Measurements from ENCODE around the gene WIPF2.

The WIPF2 gene

GRCh38 chr17:40330850-40331470, 111.9 kb downstream of the WIPF2 start:
- Histone ChIP-seq H3K9ac (no peak overlapping the region), H2AFZ (ENCODE audit: low read depth) (no peak overlapping the region), H3K4me1 (ENCODE audit: low read depth, poor library complexity, severe bottlenecking) (peaks cover 84% of the 10 kb centered on the region), H3K4me3 (IDR thresholded peaks at IDR 0.05; ENCODE audit: insufficient read depth, low read depth, low read length) (no peak overlapping the region), H3K79me2 (ENCODE audit: insufficient read depth, low read depth) (peaks cover 100% of the 10 kb centered on the region), H3K27me3 (ENCODE audit: insufficient read depth, low read depth) (no peaks in the 10 kb centered on the region), H4K20me1 (ENCODE audit: insufficient read depth) (peaks cover 24% of the 10 kb centered on the region; the same call in 1 of the 2 replicates), H3K4me2 (peak overlapping the region; percentile 48; the same call in 1 of the 2 replicates), H3K36me3 (ENCODE audit: insufficient read depth) (no peaks in the 10 kb centered on the region), H3K27ac (no peak overlapping the region)
- TF ChIP-seq, protein P1, sequence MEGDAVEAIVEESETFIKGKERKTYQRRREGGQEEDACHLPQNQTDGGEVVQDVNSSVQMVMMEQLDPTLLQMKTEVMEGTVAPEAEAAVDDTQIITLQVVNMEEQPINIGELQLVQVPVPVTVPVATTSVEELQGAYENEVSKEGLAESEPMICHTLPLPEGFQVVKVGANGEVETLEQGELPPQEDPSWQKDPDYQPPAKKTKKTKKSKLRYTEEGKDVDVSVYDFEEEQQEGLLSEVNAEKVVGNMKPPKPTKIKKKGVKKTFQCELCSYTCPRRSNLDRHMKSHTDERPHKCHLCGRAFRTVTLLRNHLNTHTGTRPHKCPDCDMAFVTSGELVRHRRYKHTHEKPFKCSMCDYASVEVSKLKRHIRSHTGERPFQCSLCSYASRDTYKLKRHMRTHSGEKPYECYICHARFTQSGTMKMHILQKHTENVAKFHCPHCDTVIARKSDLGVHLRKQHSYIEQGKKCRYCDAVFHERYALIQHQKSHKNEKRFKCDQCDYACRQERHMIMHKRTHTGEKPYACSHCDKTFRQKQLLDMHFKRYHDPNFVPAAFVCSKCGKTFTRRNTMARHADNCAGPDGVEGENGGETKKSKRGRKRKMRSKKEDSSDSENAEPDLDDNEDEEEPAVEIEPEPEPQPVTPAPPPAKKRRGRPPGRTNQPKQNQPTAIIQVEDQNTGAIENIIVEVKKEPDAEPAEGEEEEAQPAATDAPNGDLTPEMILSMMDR (conservative IDR thresholded peaks at IDR 0.05; ENCODE audit: low read depth, low read length) = no peak

GRCh38 chr17:40331743-40332641, 112.9 kb downstream of the WIPF2 start:
- H3K4me2 ChIP-seq = no peak overlapping the region

More at GRCh38 chr17:40331743-40332641, 112.9 kb downstream of the WIPF2 start:
- Histone ChIP-seq H3K4me3 (IDR thresholded peaks at IDR 0.05; ENCODE audit: insufficient read depth, low read depth, low read length) (no peak overlapping the region), H3K9ac (no peak overlapping the region), H4K20me1 (ENCODE audit: insufficient read depth) (peaks cover 24% of the 10 kb centered on the region; the same call in 1 of the 2 replicates), H3K36me3 (ENCODE audit: insufficient read depth) (no peaks in the 10 kb centered on the region), H2AFZ (ENCODE audit: low read depth) (no peak overlapping the region), H3K4me1 (ENCODE audit: low read depth, poor library complexity, severe bottlenecking) (peaks cover 84% of the 10 kb centered on the region), H3K27ac (no peak overlapping the region), H3K27me3 (ENCODE audit: insufficient read depth, low read depth) (no peaks in the 10 kb centered on the region), H3K79me2 (ENCODE audit: insufficient read depth, low read depth) (peaks cover 100% of the 10 kb centered on the region)
- TF ChIP-seq, protein P1 (conservative IDR thresholded peaks at IDR 0.05; ENCODE audit: low read depth, low read length) = no peak
